ENCODE measurements around the gene ISOC2.

Gene ISOC2

DNA sequence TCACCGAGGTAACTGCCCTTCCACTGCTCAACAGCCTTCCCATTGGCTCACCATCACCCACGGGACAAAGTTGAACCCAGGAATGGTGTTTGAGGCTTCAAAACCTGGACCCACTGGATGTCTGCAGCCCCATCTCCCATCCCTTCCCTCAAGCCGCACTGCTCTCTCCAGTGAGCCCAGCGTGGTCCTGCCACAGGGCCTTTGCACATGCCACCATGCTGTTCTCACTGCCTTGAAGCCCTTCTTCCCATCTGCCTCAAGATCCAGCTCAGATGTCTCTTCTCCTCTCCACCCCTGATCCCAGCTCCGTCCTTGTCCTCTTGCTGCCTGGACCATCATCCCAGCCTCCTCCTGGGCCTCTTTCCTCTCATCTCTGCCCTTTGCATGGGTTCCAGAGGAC, 22.4 kb downstream of the ISOC2 start:
- Histone ChIP-seq H3K27ac (ENCODE audit: insufficient read depth, low read length, poor library complexity, severe bottlenecking) (no peak overlapping the region), H3K4me1 (ENCODE audit: control insufficient read depth, insufficient read depth, low read length, poor library complexity, severe bottlenecking) (peaks cover 20% of the 10 kb centered on the region), H3K36me3 (ENCODE audit: control insufficient read depth, insufficient read depth, low read length) (no peaks in the 10 kb centered on the region), H3K27me3 (replicated peaks; ENCODE audit: control insufficient read depth, insufficient read depth, low read length, poor library complexity, severe bottlenecking) (peaks cover 58% of the 10 kb centered on the region), H3K9me3 (ENCODE audit: control insufficient read depth, low read length) (no peaks in the 10 kb centered on the region), H3K4me3 (ENCODE audit: insufficient read depth, low read depth, low read length, poor library complexity, severe bottlenecking) (no peak overlapping the region)
- DNase-seq: no peak

DNA sequence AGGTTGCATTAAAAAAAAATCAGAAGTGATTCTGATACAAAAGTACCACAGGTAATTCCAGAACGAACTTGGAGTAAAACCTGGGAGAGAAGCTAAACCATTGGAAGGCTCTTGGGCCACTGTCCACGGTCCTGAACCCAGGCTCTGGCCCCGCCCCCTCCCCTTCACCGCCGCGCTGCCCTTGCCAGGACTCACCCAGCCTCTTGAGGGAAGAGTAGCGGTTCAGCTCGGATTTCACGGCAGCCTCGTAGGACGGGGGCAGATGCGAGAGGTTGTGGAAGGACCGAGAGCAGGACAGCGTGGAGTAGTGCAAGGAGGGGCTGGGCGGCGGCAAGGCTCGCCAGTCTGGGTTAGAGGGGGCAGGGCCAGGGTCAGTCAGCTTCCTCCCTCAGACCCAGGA, 24.0 kb downstream of the ISOC2 start:
- Histone ChIP-seq H3K36me3 (ENCODE audit: control insufficient read depth, insufficient read depth, low read length) (no peaks in the 10 kb centered on the region), H3K27ac (ENCODE audit: insufficient read depth, low read length, poor library complexity, severe bottlenecking) (no peak overlapping the region), H3K4me1 (ENCODE audit: control insufficient read depth, insufficient read depth, low read length, poor library complexity, severe bottlenecking) (peaks cover 20% of the 10 kb centered on the region), H3K4me3 (ENCODE audit: insufficient read depth, low read depth, low read length, poor library complexity, severe bottlenecking) (no peak overlapping the region), H3K27me3 (replicated peaks; ENCODE audit: control insufficient read depth, insufficient read depth, low read length, poor library complexity, severe bottlenecking) (peaks cover 58% of the 10 kb centered on the region), H3K9me3 (ENCODE audit: control insufficient read depth, low read length) (no peaks in the 10 kb centered on the region)
- no peak for DNase-seq

DNA sequence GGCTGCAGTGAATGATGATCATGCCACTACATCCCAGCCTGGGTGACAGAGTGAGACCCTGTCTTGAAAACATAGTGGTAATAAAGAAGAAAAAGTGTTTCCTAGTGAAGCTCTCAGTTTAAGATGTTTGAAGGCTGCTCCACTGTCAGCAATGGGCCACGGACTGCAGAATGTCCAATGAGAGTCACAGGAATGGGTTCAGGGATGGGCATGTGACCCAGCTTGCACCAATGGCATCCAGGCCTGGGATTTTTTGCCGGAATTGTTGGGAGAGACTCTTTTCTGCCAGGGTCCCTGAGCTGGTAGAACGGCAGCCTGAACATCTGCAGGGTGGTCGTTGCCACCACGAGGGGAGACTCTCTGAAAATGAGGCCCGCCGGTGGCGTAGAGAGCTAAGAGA, 24.6 kb downstream of the ISOC2 start:
- peaks cover 55% of the 10 kb centered on the region for H3K27me3 ChIP-seq (replicated peaks; ENCODE audit: control insufficient read depth, insufficient read depth, low read length, poor library complexity, severe bottlenecking)
- no peak overlapping the region for H3K27ac ChIP-seq (ENCODE audit: insufficient read depth, low read length, poor library complexity, severe bottlenecking)
- no peaks in the 10 kb centered on the region for H3K36me3 ChIP-seq (ENCODE audit: control insufficient read depth, insufficient read depth, low read length)
- peaks cover 17% of the 10 kb centered on the region for H3K4me1 ChIP-seq (ENCODE audit: control insufficient read depth, insufficient read depth, low read length, poor library complexity, severe bottlenecking)
- H3K4me3 ChIP-seq (ENCODE audit: insufficient read depth, low read depth, low read length, poor library complexity, severe bottlenecking): no peak overlapping the region
- no peak for DNase-seq
- no peaks in the 10 kb centered on the region for H3K9me3 ChIP-seq (ENCODE audit: control insufficient read depth, low read length)

DNA sequence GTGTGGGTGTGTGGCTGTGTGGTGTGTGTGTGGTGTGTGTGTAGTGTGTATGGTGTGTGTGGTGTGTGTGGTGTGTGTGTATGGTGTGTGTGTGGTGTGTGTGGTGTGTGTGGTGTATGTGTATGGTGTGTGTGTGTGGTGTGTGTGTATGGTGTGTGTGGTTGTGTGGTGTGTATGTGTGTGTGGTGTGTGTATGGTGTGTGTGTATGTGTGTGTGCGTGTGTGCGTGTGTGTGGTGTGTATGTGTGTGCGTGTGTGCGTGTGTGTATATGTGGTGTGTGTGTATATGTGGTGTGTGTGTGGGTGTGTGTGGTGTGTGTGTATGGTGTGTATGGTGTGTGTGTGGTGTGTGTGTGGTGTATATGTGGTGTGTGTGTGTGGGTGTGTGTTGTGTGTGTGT, 26.4 kb downstream of the ISOC2 start:
- Histone ChIP-seq H3K9me3 (ENCODE audit: control insufficient read depth, low read length) (no peaks in the 10 kb centered on the region), H3K36me3 (ENCODE audit: control insufficient read depth, insufficient read depth, low read length) (no peaks in the 10 kb centered on the region), H3K27me3 (replicated peaks; ENCODE audit: control insufficient read depth, insufficient read depth, low read length, poor library complexity, severe bottlenecking) (peaks cover 37% of the 10 kb centered on the region), H3K27ac (ENCODE audit: insufficient read depth, low read length, poor library complexity, severe bottlenecking) (no peak overlapping the region), H3K4me3 (ENCODE audit: insufficient read depth, low read depth, low read length, poor library complexity, severe bottlenecking) (no peak overlapping the region), H3K4me1 (ENCODE audit: control insufficient read depth, insufficient read depth, low read length, poor library complexity, severe bottlenecking) (no peaks in the 10 kb centered on the region)
- no peak for DNase-seq

DNA sequence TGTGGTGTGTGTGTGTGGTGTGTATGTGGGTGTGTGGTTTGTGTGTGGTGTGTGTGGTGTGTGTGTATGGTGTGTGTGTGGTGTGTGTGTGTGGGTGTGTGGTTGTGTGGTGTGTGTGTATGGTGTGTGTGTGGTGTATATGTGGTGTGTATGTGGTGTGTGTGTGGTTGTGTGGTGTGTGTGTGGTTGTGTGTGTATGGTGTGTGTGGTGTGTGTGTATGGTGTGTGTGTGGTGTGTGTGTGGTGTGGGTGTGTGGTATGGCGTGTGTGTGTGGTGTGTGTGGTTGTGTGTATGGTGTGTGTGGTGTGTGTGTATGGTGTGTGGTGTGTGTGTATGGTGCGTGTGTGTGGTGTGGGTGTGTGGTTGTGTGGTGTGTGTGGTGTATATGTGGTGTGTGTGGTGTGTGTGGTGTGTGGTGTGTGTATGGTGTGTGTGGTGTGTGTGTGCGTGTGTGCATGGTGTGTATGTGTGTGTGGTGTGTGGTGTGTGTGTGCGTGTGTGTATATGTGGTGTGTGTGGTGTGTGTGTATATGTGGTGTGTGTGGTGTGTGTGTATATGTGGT, 27.0 kb downstream of the ISOC2 start:
- no peaks in the 10 kb centered on the region for H3K4me1 ChIP-seq (ENCODE audit: control insufficient read depth, insufficient read depth, low read length, poor library complexity, severe bottlenecking)
- H3K27me3 ChIP-seq (replicated peaks; ENCODE audit: control insufficient read depth, insufficient read depth, low read length, poor library complexity, severe bottlenecking): peaks cover 33% of the 10 kb centered on the region
- no peak overlapping the region for H3K27ac ChIP-seq (ENCODE audit: insufficient read depth, low read length, poor library complexity, severe bottlenecking)
- H3K9me3 ChIP-seq (ENCODE audit: control insufficient read depth, low read length): no peaks in the 10 kb centered on the region
- no peak for DNase-seq
- H3K4me3 ChIP-seq (ENCODE audit: insufficient read depth, low read depth, low read length, poor library complexity, severe bottlenecking): no peak overlapping the region
- no peaks in the 10 kb centered on the region for H3K36me3 ChIP-seq (ENCODE audit: control insufficient read depth, insufficient read depth, low read length)

DNA sequence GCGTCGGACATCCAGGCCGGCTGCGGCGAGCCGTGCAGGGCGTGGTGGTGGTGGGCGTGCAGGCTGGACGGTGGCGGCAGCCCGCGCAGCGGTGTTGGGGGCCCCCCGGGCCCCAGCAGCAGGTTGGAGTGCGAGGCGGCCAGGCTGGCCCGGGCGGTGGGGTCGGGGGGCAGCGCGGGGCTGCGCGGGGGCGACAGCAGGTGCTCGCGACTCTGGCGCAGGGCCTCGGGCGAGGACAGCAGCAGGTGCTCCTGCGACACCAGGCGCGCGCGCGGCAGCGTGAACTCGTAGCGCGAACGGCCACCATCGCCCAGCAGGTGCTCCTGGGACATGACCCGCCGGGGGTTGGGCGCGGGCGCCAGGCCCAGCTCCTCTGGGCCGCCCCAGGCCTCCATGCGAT, 28.1 kb downstream of the ISOC2 start:
- no peak for DNase-seq
- H3K27ac ChIP-seq (ENCODE audit: insufficient read depth, low read length, poor library complexity, severe bottlenecking): no peak overlapping the region
- H3K4me3 ChIP-seq (ENCODE audit: insufficient read depth, low read depth, low read length, poor library complexity, severe bottlenecking): no peak overlapping the region
- H3K36me3 ChIP-seq (ENCODE audit: control insufficient read depth, insufficient read depth, low read length): no peaks in the 10 kb centered on the region
- no peaks in the 10 kb centered on the region for H3K4me1 ChIP-seq (ENCODE audit: control insufficient read depth, insufficient read depth, low read length, poor library complexity, severe bottlenecking)
- H3K27me3 ChIP-seq (replicated peaks; ENCODE audit: control insufficient read depth, insufficient read depth, low read length, poor library complexity, severe bottlenecking): peaks cover 35% of the 10 kb centered on the region
- no peaks in the 10 kb centered on the region for H3K9me3 ChIP-seq (ENCODE audit: control insufficient read depth, low read length)

DNA sequence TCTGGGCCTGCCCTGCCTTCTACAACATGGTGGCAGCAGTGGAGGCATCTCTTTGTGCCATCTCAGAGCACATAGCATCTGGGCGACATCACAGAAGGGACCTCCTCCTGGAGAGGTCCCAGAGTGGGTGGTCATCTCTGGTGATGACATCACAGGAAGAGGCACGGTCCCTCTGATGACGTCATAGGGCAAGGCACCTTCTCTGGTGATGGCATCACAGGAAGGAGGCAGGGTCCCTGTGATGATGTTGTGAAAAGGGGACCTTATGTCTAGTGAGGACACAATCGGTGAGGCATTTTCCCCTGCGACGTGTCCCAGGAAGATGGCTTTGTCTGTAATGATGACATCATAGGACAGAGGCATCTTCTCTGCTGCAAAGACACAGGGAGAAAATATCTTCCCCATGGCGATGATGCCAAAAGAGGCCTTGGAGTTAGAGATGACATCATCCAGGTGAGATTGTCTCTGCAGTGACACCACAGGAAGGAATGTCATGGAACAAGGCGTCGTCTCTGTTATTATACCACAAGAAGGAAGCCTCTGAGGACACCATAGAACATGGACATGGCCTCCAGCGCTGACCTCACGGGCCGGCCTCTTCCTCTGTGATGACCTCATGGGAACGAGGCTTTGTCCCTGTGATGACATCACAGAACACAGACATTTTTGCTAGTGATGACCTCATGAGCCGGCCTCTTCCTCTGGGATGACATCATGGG, 29.0 kb downstream of the ISOC2 start:
- Histone ChIP-seq H3K36me3 (ENCODE audit: control insufficient read depth, insufficient read depth, low read length) (no peaks in the 10 kb centered on the region), H3K4me1 (ENCODE audit: control insufficient read depth, insufficient read depth, low read length, poor library complexity, severe bottlenecking) (no peaks in the 10 kb centered on the region), H3K4me3 (ENCODE audit: insufficient read depth, low read depth, low read length, poor library complexity, severe bottlenecking) (no peak overlapping the region), H3K27ac (ENCODE audit: insufficient read depth, low read length, poor library complexity, severe bottlenecking) (no peak overlapping the region), H3K27me3 (replicated peaks; ENCODE audit: control insufficient read depth, insufficient read depth, low read length, poor library complexity, severe bottlenecking) (peaks cover 28% of the 10 kb centered on the region), H3K9me3 (ENCODE audit: control insufficient read depth, low read length) (no peaks in the 10 kb centered on the region)
- DNase-seq: no peak

DNA sequence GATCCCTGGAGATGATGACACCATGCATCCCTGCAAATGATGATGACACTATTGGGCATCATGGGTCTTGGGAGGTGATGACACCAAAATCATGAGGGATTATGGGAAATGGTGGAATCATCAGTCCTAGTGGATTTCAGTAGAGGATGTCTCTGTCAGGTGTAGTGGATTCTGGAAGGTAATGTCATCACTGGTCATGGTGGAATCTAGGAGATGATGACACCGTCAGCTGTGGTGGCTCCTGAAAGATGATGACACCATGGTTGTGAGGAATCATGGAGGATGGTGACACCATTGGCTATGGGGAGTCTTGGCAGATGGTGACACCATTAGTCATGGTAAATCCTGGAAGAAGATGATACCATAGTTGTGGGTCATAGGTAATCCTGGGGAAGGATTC, 30.3 kb downstream of the ISOC2 start:
- DNase-seq: no peak
- Histone ChIP-seq H3K27ac (ENCODE audit: insufficient read depth, low read length, poor library complexity, severe bottlenecking) (no peak overlapping the region), H3K4me3 (ENCODE audit: insufficient read depth, low read depth, low read length, poor library complexity, severe bottlenecking) (no peak overlapping the region), H3K27me3 (replicated peaks; ENCODE audit: control insufficient read depth, insufficient read depth, low read length, poor library complexity, severe bottlenecking) (peaks cover 24% of the 10 kb centered on the region), H3K36me3 (ENCODE audit: control insufficient read depth, insufficient read depth, low read length) (no peaks in the 10 kb centered on the region), H3K4me1 (ENCODE audit: control insufficient read depth, insufficient read depth, low read length, poor library complexity, severe bottlenecking) (no peaks in the 10 kb centered on the region), H3K9me3 (ENCODE audit: control insufficient read depth, low read length) (no peaks in the 10 kb centered on the region)

DNA sequence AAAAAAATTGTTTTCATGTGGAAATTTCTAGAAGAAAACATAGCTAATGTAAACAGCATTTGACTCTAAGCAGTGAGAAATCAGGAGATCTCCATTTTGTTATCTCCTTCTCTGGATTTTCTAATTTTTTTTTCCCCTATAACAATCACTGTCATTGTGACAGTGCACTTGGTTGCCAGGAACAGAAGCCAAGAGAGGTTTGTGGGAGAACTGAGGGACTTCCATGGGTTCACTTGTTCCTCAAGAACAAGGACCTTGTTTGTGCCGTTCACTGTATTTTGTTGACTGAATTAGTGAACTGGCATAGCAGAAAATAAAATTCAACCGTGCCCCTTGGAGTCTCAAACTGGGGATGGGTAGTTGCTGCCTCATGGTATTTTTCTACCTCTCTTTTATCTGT, 35.4 kb downstream of the ISOC2 start:
- Histone ChIP-seq H3K27me3 (replicated peaks; ENCODE audit: control insufficient read depth, insufficient read depth, low read length, poor library complexity, severe bottlenecking) (peaks cover 11% of the 10 kb centered on the region), H3K27ac (ENCODE audit: insufficient read depth, low read length, poor library complexity, severe bottlenecking) (no peak overlapping the region)

DNA sequence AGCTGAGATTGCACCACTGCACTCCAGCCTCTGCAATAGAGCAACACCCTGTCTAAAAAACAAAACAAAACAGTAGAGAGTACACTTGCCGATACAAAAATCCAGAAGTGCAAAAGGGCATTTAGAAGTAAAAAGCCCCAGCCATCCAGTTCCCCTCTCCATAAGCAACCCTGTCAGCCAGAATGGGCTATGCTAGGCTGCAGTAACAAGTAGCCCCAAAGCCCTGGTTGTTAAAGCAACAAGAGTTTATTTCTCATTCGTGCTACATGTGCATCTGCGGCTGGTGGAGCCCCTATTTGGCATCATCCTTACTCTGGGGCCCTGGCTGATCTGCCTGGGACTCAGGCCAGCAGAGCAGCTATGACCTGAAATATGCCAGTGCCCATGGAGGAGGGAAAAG, 36.9 kb downstream of the ISOC2 start:
- no peaks in the 10 kb centered on the region for H3K36me3 ChIP-seq (ENCODE audit: control insufficient read depth, insufficient read depth, low read length)

More for the DNA sequence above, 35.4 kb downstream of the ISOC2 start:
- H3K9me3 ChIP-seq (ENCODE audit: control insufficient read depth, low read length): no peaks in the 10 kb centered on the region
- no peak for DNase-seq
- no peaks in the 10 kb centered on the region for H3K36me3 ChIP-seq (ENCODE audit: control insufficient read depth, insufficient read depth, low read length)
- H3K4me1 ChIP-seq (ENCODE audit: control insufficient read depth, insufficient read depth, low read length, poor library complexity, severe bottlenecking): peaks cover 12% of the 10 kb centered on the region
- H3K4me3 ChIP-seq (ENCODE audit: insufficient read depth, low read depth, low read length, poor library complexity, severe bottlenecking): no peak overlapping the region

More for the DNA sequence above, 36.9 kb downstream of the ISOC2 start:
- no peak overlapping the region for H3K4me3 ChIP-seq (ENCODE audit: insufficient read depth, low read depth, low read length, poor library complexity, severe bottlenecking)
- H3K9me3 ChIP-seq (ENCODE audit: control insufficient read depth, low read length): no peaks in the 10 kb centered on the region
- peaks cover 18% of the 10 kb centered on the region for H3K4me1 ChIP-seq (ENCODE audit: control insufficient read depth, insufficient read depth, low read length, poor library complexity, severe bottlenecking)
- H3K27me3 ChIP-seq (replicated peaks; ENCODE audit: control insufficient read depth, insufficient read depth, low read length, poor library complexity, severe bottlenecking): peaks cover 11% of the 10 kb centered on the region
- no peak overlapping the region for H3K27ac ChIP-seq (ENCODE audit: insufficient read depth, low read length, poor library complexity, severe bottlenecking)
- DNase-seq: no peak
